Measurements from ENCODE around the gene SRRM1.
"Not testable (repeated sequence)": the region's sequence is repeated elsewhere in the genome, so short reads cannot be mapped to it uniquely, and the experiment has no call there.

DNA sequence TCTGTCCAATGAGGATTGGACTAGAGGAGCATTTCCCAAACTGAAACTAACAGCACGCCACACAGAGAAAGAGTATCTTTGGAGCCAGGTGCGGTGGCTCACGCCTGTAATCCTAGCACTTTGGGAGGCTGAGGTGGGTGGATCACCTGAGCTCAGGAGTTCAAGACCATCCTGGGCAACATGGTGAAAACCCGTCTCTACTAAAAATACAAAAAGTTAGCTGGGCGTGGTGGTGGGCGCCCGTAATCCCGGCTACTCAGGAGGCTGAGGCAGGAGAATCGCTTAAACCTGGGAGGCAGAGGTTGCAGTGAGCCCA, 62.9 kb downstream of the SRRM1 start:
- TF ChIP-seq, protein P1, sequence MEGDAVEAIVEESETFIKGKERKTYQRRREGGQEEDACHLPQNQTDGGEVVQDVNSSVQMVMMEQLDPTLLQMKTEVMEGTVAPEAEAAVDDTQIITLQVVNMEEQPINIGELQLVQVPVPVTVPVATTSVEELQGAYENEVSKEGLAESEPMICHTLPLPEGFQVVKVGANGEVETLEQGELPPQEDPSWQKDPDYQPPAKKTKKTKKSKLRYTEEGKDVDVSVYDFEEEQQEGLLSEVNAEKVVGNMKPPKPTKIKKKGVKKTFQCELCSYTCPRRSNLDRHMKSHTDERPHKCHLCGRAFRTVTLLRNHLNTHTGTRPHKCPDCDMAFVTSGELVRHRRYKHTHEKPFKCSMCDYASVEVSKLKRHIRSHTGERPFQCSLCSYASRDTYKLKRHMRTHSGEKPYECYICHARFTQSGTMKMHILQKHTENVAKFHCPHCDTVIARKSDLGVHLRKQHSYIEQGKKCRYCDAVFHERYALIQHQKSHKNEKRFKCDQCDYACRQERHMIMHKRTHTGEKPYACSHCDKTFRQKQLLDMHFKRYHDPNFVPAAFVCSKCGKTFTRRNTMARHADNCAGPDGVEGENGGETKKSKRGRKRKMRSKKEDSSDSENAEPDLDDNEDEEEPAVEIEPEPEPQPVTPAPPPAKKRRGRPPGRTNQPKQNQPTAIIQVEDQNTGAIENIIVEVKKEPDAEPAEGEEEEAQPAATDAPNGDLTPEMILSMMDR (conservative IDR thresholded peaks at IDR 0.05; ENCODE audit: low read depth in 2 of 2), result not testable (repeated sequence)
- not testable (repeated sequence) for TF ChIP-seq POLR2AphosphoS5 (IDR thresholded peaks at IDR 0.05; ENCODE audit: low read depth); EZH2 (IDR thresholded peaks at IDR 0.05; ENCODE audit: low read depth, unreplicated experiment); CREB1 (CRISPR knock-in tag; IDR thresholded peaks at IDR 0.05; ENCODE audit: low read depth); EZH2phosphoT487 (IDR thresholded peaks at IDR 0.05; ENCODE audit: unreplicated experiment); ZNF114 (CRISPR knock-in tag; IDR thresholded peaks at IDR 0.05); JUNB (IDR thresholded peaks at IDR 0.05; ENCODE audit: unreplicated experiment)
- TF ChIP-seq, protein P2, sequence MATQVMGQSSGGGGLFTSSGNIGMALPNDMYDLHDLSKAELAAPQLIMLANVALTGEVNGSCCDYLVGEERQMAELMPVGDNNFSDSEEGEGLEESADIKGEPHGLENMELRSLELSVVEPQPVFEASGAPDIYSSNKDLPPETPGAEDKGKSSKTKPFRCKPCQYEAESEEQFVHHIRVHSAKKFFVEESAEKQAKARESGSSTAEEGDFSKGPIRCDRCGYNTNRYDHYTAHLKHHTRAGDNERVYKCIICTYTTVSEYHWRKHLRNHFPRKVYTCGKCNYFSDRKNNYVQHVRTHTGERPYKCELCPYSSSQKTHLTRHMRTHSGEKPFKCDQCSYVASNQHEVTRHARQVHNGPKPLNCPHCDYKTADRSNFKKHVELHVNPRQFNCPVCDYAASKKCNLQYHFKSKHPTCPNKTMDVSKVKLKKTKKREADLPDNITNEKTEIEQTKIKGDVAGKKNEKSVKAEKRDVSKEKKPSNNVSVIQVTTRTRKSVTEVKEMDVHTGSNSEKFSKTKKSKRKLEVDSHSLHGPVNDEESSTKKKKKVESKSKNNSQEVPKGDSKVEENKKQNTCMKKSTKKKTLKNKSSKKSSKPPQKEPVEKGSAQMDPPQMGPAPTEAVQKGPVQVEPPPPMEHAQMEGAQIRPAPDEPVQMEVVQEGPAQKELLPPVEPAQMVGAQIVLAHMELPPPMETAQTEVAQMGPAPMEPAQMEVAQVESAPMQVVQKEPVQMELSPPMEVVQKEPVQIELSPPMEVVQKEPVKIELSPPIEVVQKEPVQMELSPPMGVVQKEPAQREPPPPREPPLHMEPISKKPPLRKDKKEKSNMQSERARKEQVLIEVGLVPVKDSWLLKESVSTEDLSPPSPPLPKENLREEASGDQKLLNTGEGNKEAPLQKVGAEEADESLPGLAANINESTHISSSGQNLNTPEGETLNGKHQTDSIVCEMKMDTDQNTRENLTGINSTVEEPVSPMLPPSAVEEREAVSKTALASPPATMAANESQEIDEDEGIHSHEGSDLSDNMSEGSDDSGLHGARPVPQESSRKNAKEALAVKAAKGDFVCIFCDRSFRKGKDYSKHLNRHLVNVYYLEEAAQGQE (IDR thresholded peaks at IDR 0.05; ENCODE audit: unreplicated experiment), result not testable (repeated sequence)
- TF ChIP-seq, protein P3, sequence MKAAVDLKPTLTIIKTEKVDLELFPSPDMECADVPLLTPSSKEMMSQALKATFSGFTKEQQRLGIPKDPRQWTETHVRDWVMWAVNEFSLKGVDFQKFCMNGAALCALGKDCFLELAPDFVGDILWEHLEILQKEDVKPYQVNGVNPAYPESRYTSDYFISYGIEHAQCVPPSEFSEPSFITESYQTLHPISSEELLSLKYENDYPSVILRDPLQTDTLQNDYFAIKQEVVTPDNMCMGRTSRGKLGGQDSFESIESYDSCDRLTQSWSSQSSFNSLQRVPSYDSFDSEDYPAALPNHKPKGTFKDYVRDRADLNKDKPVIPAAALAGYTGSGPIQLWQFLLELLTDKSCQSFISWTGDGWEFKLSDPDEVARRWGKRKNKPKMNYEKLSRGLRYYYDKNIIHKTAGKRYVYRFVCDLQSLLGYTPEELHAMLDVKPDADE (IDR thresholded peaks at IDR 0.05), result not testable (repeated sequence)
- TF ChIP-seq, protein P4, sequence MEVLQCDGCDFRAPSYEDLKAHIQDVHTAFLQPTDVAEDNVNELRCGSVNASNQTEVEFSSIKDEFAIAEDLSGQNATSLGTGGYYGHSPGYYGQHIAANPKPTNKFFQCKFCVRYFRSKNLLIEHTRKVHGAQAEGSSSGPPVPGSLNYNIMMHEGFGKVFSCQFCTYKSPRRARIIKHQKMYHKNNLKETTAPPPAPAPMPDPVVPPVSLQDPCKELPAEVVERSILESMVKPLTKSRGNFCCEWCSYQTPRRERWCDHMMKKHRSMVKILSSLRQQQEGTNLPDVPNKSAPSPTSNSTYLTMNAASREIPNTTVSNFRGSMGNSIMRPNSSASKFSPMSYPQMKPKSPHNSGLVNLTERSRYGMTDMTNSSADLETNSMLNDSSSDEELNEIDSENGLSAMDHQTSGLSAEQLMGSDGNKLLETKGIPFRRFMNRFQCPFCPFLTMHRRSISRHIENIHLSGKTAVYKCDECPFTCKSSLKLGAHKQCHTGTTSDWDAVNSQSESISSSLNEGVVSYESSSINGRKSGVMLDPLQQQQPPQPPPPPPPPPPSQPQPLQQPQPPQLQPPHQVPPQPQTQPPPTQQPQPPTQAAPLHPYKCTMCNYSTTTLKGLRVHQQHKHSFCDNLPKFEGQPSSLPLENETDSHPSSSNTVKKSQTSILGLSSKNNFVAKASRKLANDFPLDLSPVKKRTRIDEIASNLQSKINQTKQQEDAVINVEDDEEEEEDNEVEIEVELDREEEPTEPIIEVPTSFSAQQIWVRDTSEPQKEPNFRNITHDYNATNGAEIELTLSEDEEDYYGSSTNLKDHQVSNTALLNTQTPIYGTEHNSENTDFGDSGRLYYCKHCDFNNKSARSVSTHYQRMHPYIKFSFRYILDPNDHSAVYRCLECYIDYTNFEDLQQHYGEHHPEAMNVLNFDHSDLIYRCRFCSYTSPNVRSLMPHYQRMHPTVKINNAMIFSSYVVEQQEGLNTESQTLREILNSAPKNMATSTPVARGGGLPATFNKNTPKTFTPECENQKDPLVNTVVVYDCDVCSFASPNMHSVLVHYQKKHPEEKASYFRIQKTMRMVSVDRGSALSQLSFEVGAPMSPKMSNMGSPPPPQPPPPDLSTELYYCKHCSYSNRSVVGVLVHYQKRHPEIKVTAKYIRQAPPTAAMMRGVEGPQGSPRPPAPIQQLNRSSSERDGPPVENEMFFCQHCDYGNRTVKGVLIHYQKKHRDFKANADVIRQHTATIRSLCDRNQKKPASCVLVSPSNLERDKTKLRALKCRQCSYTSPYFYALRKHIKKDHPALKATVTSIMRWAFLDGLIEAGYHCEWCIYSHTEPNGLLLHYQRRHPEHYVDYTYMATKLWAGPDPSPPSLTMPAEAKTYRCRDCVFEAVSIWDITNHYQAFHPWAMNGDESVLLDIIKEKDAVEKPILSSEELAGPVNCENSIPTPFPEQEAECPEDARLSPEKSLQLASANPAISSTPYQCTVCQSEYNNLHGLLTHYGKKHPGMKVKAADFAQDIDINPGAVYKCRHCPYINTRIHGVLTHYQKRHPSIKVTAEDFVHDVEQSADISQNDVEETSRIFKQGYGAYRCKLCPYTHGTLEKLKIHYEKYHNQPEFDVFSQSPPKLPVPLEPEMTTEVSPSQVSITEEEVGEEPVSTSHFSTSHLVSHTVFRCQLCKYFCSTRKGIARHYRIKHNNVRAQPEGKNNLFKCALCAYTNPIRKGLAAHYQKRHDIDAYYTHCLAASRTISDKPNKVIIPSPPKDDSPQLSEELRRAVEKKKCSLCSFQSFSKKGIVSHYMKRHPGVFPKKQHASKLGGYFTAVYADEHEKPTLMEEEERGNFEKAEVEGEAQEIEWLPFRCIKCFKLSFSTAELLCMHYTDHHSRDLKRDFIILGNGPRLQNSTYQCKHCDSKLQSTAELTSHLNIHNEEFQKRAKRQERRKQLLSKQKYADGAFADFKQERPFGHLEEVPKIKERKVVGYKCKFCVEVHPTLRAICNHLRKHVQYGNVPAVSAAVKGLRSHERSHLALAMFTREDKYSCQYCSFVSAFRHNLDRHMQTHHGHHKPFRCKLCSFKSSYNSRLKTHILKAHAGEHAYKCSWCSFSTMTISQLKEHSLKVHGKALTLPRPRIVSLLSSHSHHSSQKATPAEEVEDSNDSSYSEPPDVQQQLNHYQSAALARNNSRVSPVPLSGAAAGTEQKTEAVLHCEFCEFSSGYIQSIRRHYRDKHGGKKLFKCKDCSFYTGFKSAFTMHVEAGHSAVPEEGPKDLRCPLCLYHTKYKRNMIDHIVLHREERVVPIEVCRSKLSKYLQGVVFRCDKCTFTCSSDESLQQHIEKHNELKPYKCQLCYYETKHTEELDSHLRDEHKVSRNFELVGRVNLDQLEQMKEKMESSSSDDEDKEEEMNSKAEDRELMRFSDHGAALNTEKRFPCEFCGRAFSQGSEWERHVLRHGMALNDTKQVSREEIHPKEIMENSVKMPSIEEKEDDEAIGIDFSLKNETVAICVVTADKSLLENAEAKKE (CRISPR knock-in tag; IDR thresholded peaks at IDR 0.05), result not testable (repeated sequence)
